Stimulated activated memory B cell treated with anti-CD40 and anti-IgM and Interleukin-4, amounts not matched to agents 10 μg/mL and 1 μg/mL and 100 μg/mL, for 72 hours (primary cell): ENCODE measurements around the gene SFXN3.
A peak's percentile ranks its signal among the peaks of the same experiment; 100 is the strongest.

Experiments used
- ATAC-seq: fragments of 150-1000 bp; cut with Tn5 transposase; 2 replicates; pipeline ENCODE4 v1.10.0; 2021
- H3K27ac Mint-ChIP-seq: one replicate; pipeline ENCODE4 v1.8.0; 2022; ENCODE audit warnings: mild to moderate bottlenecking, mixed read lengths
- H3K27me3 Mint-ChIP-seq: one replicate; pipeline ENCODE4 v1.8.0; 2022; ENCODE audit warnings: mixed read lengths
- H3K36me3 Mint-ChIP-seq: one replicate; pipeline ENCODE4 v1.8.0; 2022; ENCODE audit warnings: mixed read lengths
- H3K4me1 Mint-ChIP-seq: one replicate; pipeline ENCODE4 v1.8.0; 2022; ENCODE audit warnings: mixed read lengths
- H3K4me3 Mint-ChIP-seq: one replicate; pipeline ENCODE4 v1.8.0; 2022; ENCODE audit warnings: mild to moderate bottlenecking, moderate library complexity, mixed read lengths
- H3K9me3 Mint-ChIP-seq: one replicate; pipeline ENCODE4 v1.8.0; 2022; ENCODE audit warnings: mixed read lengths

SFXN3 gene

GRCh38 chr10:101035916-101036702 is 5.1 kb downstream of the SFXN3 start:
- Mint-ChIP-seq H3K9me3 (no peaks in the 10 kb centered on the region), H3K36me3 (peaks cover 29% of the 10 kb centered on the region), H3K27ac (no peak overlapping the region), H3K27me3 (no peaks in the 10 kb centered on the region), H3K4me3 (no peak overlapping the region), H3K4me1 (peaks cover 21% of the 10 kb centered on the region)
- no peak for ATAC-seq

- H3K27me3 Mint-ChIP-seq = no peaks in the 10 kb centered on the region
- H3K36me3 Mint-ChIP-seq = peaks cover 29% of the 10 kb centered on the region
- H3K27ac Mint-ChIP-seq = no peak overlapping the region
- no peaks in the 10 kb centered on the region for H3K9me3 Mint-ChIP-seq
- peaks cover 21% of the 10 kb centered on the region for H3K4me1 Mint-ChIP-seq
- ATAC-seq = no peak
- no peak overlapping the region for H3K4me3 Mint-ChIP-seq
These were observed 5.7 kb downstream of the SFXN3 start for GRCh38 chr10:101036726-101037125.

DNA sequence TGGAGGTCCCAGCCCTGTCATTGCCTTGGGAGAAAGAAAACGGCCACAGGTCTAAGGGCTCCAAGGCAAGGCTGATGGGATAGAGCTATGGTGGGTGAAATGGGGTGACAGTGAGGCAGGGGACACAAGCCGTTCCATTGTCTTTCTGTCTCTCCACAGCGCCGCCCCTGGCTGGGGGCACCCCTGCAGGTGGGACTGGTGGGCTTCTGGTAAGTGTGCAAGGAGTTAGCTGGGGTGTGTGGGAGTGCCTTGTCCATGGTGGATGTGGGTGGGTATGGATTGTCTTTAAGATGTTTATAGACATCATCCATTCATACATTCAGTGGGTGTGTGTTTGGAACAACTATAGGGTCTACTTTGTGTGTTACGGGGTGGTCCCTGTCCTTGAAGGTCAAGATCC is 7.5 kb downstream of the SFXN3 start:
- no peak overlapping the region for H3K27ac Mint-ChIP-seq
- no peaks in the 10 kb centered on the region for H3K27me3 Mint-ChIP-seq
- peaks cover 29% of the 10 kb centered on the region for H3K36me3 Mint-ChIP-seq
- peaks cover 23% of the 10 kb centered on the region for H3K4me1 Mint-ChIP-seq
- H3K4me3 Mint-ChIP-seq = no peak overlapping the region
- ATAC-seq = no peak
- no peaks in the 10 kb centered on the region for H3K9me3 Mint-ChIP-seq

DNA sequence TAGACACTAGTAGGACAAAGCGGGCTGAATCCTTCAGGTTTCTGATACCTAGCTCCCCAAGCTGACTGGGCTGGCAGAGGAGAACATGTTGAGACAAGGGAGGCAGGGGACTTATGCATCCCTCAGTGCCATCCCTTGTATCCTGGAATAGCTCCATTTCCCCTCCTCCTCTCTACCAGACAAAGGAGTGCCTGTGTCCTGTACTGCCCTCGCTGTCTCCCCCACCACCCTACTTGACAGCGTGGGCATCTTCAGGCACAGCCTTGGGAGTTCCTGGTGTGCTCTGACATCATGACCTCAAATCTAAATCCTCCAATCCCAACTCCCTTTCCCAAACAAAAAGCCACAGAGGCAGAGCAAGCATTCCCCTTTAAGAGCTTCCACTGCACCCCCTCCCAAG is 9.0 kb downstream of the SFXN3 start:
- no peaks in the 10 kb centered on the region for H3K27me3 Mint-ChIP-seq
- no peak for ATAC-seq
- peaks cover 25% of the 10 kb centered on the region for H3K4me1 Mint-ChIP-seq
- H3K9me3 Mint-ChIP-seq = no peaks in the 10 kb centered on the region
- H3K4me3 Mint-ChIP-seq = no peak overlapping the region
- H3K36me3 Mint-ChIP-seq = peaks cover 29% of the 10 kb centered on the region
- no peak overlapping the region for H3K27ac Mint-ChIP-seq

- ATAC-seq = no peak
- H3K9me3 Mint-ChIP-seq = no peaks in the 10 kb centered on the region
- peaks cover 25% of the 10 kb centered on the region for H3K4me1 Mint-ChIP-seq
- no peak overlapping the region for H3K27ac Mint-ChIP-seq
- no peak overlapping the region for H3K4me3 Mint-ChIP-seq
- peaks cover 28% of the 10 kb centered on the region for H3K36me3 Mint-ChIP-seq
- H3K27me3 Mint-ChIP-seq = peaks cover under 1% of the 10 kb centered on the region
These were observed 9.8 kb downstream of the SFXN3 start for GRCh38 chr10:101040851-101041250.

DNA sequence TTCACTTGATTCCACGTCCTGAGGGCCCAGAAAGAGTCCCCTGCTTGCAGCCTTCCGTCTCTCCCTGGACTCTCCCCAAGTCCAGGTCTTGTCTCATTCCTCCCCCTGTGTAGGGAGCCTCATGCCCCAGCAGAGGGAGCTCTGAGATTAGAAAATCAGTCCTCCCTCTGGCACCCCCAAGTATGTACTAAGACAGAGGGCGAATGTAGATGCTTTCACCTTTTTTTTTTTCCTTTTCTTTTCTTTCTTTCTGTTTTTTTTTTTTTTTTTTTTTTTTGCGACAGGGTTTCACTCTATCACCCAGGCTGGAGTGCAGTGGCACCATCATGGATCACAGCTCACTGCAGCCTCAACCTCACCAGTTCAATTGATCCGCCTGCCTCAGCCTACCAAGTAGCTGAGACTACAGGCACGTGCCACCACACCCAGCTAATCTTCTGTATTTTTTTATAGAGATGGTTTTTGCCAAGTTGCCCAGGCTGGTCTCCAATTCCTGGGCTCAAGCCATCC is 10.3 kb downstream of the SFXN3 start:
- Mint-ChIP-seq H3K4me3 (no peak overlapping the region), H3K27me3 (peaks cover 5% of the 10 kb centered on the region)

DNA sequence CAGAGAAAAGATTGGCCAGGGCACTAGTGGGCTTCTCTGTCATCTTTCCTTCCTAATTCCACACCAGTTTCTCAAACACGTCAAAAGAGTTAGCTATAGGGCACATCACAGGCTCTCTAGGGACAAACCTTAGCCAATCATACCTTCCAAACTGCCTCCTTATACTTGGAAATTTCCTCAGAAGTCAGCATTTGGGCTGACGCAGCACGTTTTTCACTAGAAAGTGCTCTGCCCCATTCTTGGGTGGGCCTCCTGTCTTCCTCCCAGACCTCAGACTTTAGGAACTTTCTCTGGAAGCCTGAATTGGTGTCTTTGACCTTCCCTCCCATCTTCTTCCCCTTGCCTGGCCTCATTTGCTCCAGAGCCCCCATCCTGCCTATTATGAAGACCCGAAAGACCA is 11.1 kb downstream of the SFXN3 start:
- peak overlapping the region; percentile 95 for H3K27ac Mint-ChIP-seq

More for the DNA sequence above, 10.3 kb downstream of the SFXN3 start:
- H3K36me3 Mint-ChIP-seq = peaks cover 24% of the 10 kb centered on the region
- peak; percentile 83 for ATAC-seq
- peaks cover 25% of the 10 kb centered on the region for H3K4me1 Mint-ChIP-seq
- H3K9me3 Mint-ChIP-seq = no peaks in the 10 kb centered on the region
- H3K27ac Mint-ChIP-seq = no peak overlapping the region

GRCh38 chr10:101042667-101043362 is 11.8 kb downstream of the SFXN3 start:
- Mint-ChIP-seq H3K36me3 (peaks cover 9% of the 10 kb centered on the region), H3K27ac (peak overlapping the region; percentile 95), H3K4me1 (peaks cover 25% of the 10 kb centered on the region), H3K9me3 (no peaks in the 10 kb centered on the region), H3K4me3 (peak overlapping the region; percentile 94), H3K27me3 (peaks cover 20% of the 10 kb centered on the region)
- ATAC-seq = peak; percentile 96

More for the DNA sequence above, 11.1 kb downstream of the SFXN3 start:
- Mint-ChIP-seq H3K4me1 (peaks cover 25% of the 10 kb centered on the region), H3K36me3 (peaks cover 16% of the 10 kb centered on the region), H3K27me3 (peaks cover 13% of the 10 kb centered on the region), H3K9me3 (no peaks in the 10 kb centered on the region), H3K4me3 (peak overlapping the region; percentile 94)
- ATAC-seq = no peak

DNA sequence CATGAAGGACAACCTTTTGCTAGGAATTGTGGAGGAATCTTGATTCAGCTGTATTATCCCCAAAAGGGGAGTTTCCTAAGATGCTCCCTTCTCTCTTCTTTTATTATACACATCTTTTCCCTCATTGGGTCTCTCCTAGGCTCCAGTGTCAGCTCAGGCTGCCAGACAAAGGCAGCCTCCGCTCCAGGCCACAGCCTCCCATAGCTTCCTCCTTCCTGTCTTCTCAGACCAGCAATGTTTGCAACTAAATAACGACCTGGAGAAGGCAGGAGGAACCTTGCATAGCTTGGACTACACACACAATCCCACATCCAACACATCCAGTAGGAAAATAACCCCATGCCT is 12.3 kb downstream of the SFXN3 start:
- H3K4me3 Mint-ChIP-seq = peak overlapping the region; percentile 94
- H3K27ac Mint-ChIP-seq = peak overlapping the region; percentile 95
- H3K9me3 Mint-ChIP-seq = no peaks in the 10 kb centered on the region
- peaks cover 4% of the 10 kb centered on the region for H3K36me3 Mint-ChIP-seq
- peaks cover 28% of the 10 kb centered on the region for H3K4me1 Mint-ChIP-seq
- ATAC-seq = no peak
- H3K27me3 Mint-ChIP-seq = peaks cover 25% of the 10 kb centered on the region

DNA sequence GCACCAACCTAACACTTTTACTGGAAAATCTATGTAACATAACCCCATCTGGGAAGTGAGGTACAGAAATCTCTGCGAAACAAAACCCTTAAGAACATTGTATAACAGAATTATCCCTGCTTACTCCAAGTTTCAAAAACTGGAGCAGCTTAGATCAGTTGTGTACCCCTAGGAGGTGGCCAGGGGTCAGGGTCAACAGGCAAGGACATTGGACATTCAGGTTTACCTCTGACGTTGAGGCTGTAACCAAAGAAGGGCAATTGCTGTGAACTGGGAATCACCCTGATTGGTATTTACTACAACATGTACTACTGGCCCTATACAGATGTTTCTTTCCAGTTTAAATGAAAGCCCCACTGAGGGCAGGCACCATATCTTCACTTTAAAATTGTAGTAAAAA is 13.1 kb downstream of the SFXN3 start:
- peaks cover 36% of the 10 kb centered on the region for H3K4me1 Mint-ChIP-seq
- no peaks in the 10 kb centered on the region for H3K36me3 Mint-ChIP-seq
- H3K27me3 Mint-ChIP-seq = peaks cover 33% of the 10 kb centered on the region
- no peak for ATAC-seq
- no peaks in the 10 kb centered on the region for H3K9me3 Mint-ChIP-seq
- H3K27ac Mint-ChIP-seq = no peak overlapping the region
- no peak overlapping the region for H3K4me3 Mint-ChIP-seq

- H3K27ac Mint-ChIP-seq = no peak overlapping the region
- no peaks in the 10 kb centered on the region for H3K36me3 Mint-ChIP-seq
- H3K9me3 Mint-ChIP-seq = no peaks in the 10 kb centered on the region
- H3K4me3 Mint-ChIP-seq = no peak overlapping the region
- H3K4me1 Mint-ChIP-seq = peaks cover 48% of the 10 kb centered on the region
- H3K27me3 Mint-ChIP-seq = peaks cover 58% of the 10 kb centered on the region
- ATAC-seq = no peak
These were observed 15.6 kb downstream of the SFXN3 start for GRCh38 chr10:101046332-101047238.

DNA sequence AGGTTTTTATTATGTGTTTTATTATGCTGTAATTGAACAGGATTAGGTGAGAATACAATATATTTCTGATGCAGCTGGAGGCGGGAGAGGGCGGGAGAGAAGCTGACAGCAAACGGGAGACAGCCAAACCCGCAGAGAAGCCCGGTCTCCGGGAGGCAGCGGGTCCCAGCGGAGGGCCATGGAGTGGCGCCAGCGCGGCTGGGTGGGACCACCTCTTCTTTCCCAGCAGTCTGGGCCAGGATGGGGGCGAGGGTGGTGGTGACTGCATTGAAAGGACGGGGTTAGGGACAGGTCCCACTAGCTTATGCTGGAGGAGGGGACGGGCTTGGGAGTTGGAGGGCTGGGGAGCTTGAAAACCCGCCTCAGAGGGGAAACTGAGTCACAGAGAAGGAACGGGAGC is 16.2 kb downstream of the SFXN3 start:
- Mint-ChIP-seq H3K36me3 (no peaks in the 10 kb centered on the region), H3K4me1 (peaks cover 45% of the 10 kb centered on the region), H3K9me3 (no peaks in the 10 kb centered on the region), H3K4me3 (no peak overlapping the region), H3K27ac (no peak overlapping the region), H3K27me3 (peaks cover 58% of the 10 kb centered on the region)
- no peak for ATAC-seq

DNA sequence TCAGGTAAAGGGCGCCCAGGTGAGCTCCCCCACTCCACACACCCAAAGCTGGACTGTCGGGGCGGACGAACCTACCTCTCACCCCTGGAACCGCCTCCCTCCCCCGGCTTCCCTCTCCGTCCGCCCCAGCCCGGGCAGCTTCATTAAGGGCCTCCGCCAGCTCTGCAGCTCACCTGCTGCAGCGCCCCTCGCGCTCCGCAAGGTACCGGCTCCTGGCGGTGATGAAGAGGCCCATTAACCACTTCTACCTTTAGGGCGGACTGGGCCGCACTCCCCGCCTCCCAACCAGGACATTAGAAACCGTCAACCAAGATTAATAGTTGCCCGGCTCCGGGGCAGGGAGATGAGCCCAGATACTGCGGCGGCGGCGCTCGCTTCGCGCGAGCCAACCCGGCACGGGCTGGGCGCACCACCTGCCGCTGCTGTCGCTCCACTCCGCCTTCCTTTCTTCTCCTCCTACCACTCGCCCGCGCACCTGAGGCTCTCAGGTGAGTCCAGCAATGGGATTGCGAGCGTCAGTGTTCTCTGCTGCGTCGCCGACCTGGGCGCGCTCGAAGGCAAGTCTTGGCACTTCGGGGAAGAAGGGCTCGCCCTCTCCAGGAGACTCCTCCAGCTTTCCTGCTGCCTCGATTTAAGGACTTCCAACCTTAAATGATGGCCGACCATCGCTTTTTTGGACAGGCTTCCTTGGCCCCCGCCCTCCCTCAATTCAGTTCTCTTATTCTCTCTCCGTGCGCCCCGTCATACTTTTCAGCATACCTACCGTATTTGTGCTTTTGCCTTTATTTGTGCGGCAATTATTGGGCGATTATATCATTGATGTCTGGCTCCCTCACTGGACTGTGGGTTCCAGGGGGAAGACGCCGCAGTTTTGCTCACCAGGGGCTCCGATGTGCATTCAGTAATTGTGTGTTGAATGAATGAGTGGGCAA is 17.2 kb downstream of the SFXN3 start:
- Mint-ChIP-seq H3K9me3 (no peaks in the 10 kb centered on the region), H3K27ac (no peak overlapping the region), H3K4me1 (peaks cover 35% of the 10 kb centered on the region), H3K36me3 (no peaks in the 10 kb centered on the region), H3K4me3 (no peak overlapping the region), H3K27me3 (peaks cover 58% of the 10 kb centered on the region)
- ATAC-seq = no peak
